Nucleus accumbens (tissue), 56 donors: Measurements from ENCODE around the gene KLRC4.
"Not testable (repeated sequence)": the region's sequence is repeated elsewhere in the genome, so short reads cannot be mapped to it uniquely, and the experiment has no call there.

Experiments used
- DNase-seq, 56 donors: peaks; one replicate each; lab custom pipeline; 2025; lab: John Stamatoyannopoulos, UW

KLRC4 gene

DNA sequence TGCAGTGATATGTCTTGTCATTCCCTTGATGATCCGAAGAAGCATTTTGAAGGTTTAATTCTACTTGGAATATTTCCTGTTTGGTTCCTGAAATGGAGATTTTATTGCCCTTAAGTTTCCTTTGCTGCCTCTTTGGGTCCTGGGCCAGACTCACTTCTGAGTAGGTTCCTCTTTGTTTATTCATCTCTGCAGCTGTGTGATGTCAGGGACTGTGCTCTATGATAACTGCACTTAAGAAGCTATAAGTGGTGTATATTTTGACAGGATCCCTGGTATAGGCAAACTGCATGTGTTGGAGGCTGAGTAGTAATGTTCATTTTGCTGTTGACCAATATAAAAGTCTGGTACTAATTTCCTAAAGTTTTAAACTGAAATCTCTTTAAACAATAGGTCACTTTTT lies at the start of gene KLRC4:
Gene KLRC4 (minus strand): TSS at position 366 of the 400 bp plus-strand sequence. CDS start 182 bp downstream, at position 184.
- no peak for DNase-seq

GRCh38 chr12:10457760-10458159 lies 48.2 kb upstream of the KLRC4 start:
- DNase-seq = no peak

- DNase-seq = no peak
Observed at GRCh38 chr12:10456856-10457255, 47.3 kb upstream of the KLRC4 start.

DNA sequence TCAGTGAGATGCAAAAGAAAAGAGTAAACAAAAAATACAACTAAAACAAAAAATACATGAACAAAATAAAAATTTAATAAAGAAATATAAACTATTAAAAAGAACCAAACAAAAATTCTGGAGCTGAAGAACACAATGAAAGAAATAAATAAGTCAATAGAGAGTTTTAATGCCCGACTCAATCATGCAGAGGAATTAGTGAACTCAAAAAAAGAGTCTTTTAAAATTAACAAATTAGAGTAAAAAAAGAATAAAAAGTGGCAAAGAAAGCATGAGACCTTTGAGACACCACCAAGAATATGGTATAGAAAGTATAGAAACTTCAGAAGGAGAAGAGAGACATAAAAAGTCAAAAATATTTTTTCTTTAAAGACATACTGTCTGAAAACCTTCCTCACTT lies 46.2 kb upstream of the KLRC4 start:
- no peak for DNase-seq

GRCh38 chr12:10454531-10454930 lies 45.0 kb upstream of the KLRC4 start:
- no peak for DNase-seq

DNA sequence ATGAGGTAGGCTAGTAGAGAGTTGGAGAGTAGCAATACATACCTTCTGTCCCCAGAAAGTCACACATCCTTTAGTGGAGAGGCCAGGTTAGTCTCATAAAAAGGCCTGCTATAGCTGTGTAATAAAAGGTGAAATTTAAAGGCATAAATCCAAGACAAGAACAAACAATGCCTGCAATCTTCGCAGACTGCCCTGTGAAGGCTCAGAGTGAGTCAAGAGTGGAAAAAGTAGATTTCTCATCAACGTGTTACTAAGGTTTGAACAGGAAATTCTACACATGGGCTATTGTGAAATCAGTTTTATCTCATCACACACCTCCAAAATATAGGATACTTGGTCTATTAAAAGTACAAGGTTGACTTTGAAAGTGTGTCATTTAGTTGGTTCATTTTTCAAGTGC lies 43.6 kb upstream of the KLRC4 start, which contains the start of gene KLRC1:
Gene KLRC1 (minus strand): TSS at position 222 of the 400 bp plus-strand sequence. CDS start 2,221 bp downstream, outside the sequence.
- no peak for DNase-seq

DNA sequence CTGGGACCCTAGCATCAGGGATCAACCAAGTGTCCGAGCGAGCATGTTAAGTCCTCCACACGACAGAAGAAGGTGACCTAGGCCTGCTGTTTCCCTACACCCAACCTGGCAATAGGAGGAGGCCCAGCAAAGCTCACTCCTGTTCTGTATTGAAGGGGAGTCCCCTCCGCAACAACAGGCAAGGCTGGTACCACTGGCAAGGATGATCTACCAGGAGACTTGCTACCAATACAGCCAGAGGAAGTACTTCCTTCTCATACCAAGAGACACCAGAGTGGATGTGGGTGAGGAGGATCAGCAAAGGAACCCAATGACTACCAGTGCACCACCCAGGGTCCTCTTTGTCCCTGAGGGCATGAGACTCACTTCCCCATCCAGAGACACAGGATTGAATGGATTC lies 38.7 kb upstream of the KLRC4 start:
- DNase-seq = no peak

- not testable (repeated sequence) for DNase-seq
Observed at GRCh38 chr12:10446052-10446451, 36.5 kb upstream of the KLRC4 start.

- DNase-seq = peak in 5 of 56 donors; percentile 0 to 15 (median 2)
Observed at GRCh38 chr12:10441144-10441543, 31.6 kb upstream of the KLRC4 start.

GRCh38 chr12:10439608-10440274 lies 30.2 kb upstream of the KLRC4 start:
- not testable (repeated sequence) for DNase-seq

DNA sequence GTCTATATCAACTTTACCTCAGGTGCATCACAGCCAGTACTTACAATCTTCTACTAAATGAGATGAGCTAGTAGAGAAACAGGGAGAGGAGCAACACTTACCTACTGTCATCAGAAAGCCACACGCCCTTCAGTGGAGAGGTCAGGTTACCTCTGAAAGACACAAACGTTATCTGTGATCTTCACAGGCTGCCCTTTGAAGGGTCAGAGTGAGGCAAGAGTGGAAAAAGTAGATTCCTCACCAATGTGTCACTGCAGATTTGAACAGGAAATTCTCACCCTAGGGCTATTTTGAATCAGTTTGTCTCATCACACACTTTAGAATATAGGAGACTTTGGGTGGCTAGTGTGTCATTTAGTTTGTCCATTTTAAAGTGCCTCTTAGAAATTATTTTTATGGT lies 28.0 kb upstream of the KLRC4 start:
- DNase-seq = not testable (repeated sequence)

- DNase-seq = peak in 4 of 56 donors; percentile 4 to 20 (median 10)
Observed at GRCh38 chr12:10435816-10436215, 26.3 kb upstream of the KLRC4 start, which contains the start of gene KLRC2. Gene KLRC2 (minus strand): TSS chr12:10436010. CDS start chr12:10435986, 24 bp downstream.

DNA sequence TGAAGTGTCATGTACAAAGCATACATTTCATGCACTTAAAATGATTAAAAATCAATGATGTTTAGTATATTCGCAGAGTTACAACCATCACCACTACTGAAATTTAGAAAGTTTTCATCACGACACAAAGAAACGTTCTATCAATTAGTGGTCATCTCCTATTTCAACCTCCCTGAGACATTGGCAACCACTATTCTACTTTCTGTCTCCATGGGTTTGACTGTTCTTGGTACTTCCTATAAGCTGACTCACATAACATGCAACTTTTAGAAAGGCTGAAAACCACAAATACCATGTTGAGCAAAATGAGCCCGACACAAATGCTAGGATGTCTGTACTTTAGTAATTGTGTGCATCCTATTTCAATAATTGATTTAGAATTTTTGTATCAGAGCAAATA lies 21.1 kb upstream of the KLRC4 start:
- not testable (repeated sequence) for DNase-seq

GRCh38 chr12:10425938-10426337 lies 16.4 kb upstream of the KLRC4 start:
- peak in 10 of 56 donors; percentile 8 to 40 (median 21) for DNase-seq

- DNase-seq = not testable (repeated sequence)
Observed at GRCh38 chr12:10424260-10424899, 14.8 kb upstream of the KLRC4 start.

DNA sequence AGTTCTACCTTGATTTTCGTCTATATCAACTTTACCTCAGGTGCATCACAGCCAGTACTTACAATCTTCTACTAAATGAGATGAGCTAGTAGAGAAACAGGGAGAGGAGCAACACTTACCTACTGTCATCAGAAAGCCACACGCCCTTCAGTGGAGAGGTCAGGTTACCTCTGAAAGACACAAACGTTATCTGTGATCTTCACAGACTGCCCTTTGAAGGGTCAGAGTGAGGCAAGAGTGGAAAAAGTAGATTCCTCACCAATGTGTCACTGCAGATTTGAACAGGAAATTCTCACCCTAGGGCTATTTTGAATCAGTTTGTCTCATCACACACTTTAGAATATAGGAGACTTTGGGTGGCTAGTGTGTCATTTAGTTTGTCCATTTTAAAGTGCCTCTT lies 12.6 kb upstream of the KLRC4 start:
- DNase-seq = not testable (repeated sequence)

GRCh38 chr12:10420334-10420733 lies 10.8 kb upstream of the KLRC4 start, which contains the start of gene KLRC3:
Gene KLRC3 (minus strand): TSS chr12:10420595. CDS start chr12:10420550, 45 bp downstream.
- DNase-seq = not testable (repeated sequence)

- no peak for DNase-seq
Observed at GRCh38 chr12:10408842-10409241, 715 bp downstream of the KLRC4 start.

- DNase-seq = no peak
Observed at GRCh38 chr12:10406725-10407124, 2.8 kb downstream of the KLRC4 start.

DNA sequence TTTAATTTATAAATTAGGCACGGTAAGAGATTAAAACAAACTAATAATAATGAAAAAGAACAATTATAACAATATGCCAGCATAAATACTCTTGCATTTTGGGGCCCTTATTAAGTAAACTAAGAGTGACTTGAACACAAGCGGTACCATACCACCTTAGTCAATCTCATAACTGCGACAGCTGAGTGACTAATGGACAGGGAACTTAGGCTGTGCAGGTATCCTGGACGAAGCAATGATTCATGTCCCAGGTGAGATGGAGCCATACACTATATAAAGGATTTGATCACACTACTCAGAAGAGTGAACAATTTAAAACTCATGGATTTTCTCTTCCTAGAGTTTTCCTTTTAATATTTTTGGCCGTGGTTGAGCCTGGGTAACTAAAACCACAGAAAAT lies 4.3 kb downstream of the KLRC4 start:
- DNase-seq = no peak

- DNase-seq = no peak
Observed at GRCh38 chr12:10404798-10405197, 4.8 kb downstream of the KLRC4 start.

GRCh38 chr12:10400829-10401228 lies 8.7 kb downstream of the KLRC4 start:
- DNase-seq = no peak
